Daoy (cell line): Measurements from ENCODE around the gene CES4A. TPM values are rescaled to one million over a fixed set of nuclear protein-coding genes. Genes with fewer than 3 reads are reported as not detected.
"Not testable (repeated sequence)": the region's sequence is repeated elsewhere in the genome, so short reads cannot be mapped to it uniquely, and the experiment has no call there.

Experiments used
- DNase-seq: peaks from one replicate; pipeline ENCODE4 v3.0.0-alpha.2; 2015; ENCODE audit warnings: low read depth
- total RNA-seq: library from RNA; depleted of rRNA; stranded (reverse); fragments of >200 nt; shearing (Covaris generic); gene quantifications from 2 replicates; pipeline ENCODE4 v1.2.3, GENCODE V29; 2014

Gene CES4A
- total RNA-seq, 1 experiment from 2014 or later: not detected

GRCh38 chr16:66991545-66992077 lies 3.2 kb downstream of the CES4A start:
- no peak for DNase-seq

- not testable (repeated sequence) for DNase-seq
Measured at GRCh38 chr16:66993558-66993957, 5.2 kb downstream of the CES4A start.

GRCh38 chr16:66996324-66996982 lies 8.1 kb downstream of the CES4A start:
- DNase-seq: no peak

- no peak for DNase-seq
Measured at GRCh38 chr16:66996983-66997358, 8.6 kb downstream of the CES4A start.

- no peak for DNase-seq
Measured at GRCh38 chr16:67000384-67001351, 12.3 kb downstream of the CES4A start.

GRCh38 chr16:67001726-67002125 lies 13.3 kb downstream of the CES4A start:
- DNase-seq: no peak

- DNase-seq: no peak
Measured at GRCh38 chr16:67006930-67007658, 18.7 kb downstream of the CES4A start.

GRCh38 chr16:67009158-67009557 lies 20.8 kb downstream of the CES4A start:
- no peak for DNase-seq

- DNase-seq: no peak
Measured at GRCh38 chr16:67011274-67011673, 22.9 kb downstream of the CES4A start.

GRCh38 chr16:67013233-67013822 lies 24.9 kb downstream of the CES4A start:
- DNase-seq: no peak

- peak; percentile 71 for DNase-seq
Measured at GRCh38 chr16:67013823-67014633, 25.6 kb downstream of the CES4A start.

GRCh38 chr16:67014634-67015312 lies 26.4 kb downstream of the CES4A start:
- no peak for DNase-seq

- no peak for DNase-seq
Measured at GRCh38 chr16:67015313-67015731, 26.9 kb downstream of the CES4A start.

GRCh38 chr16:67016143-67016542 lies 27.8 kb downstream of the CES4A start:
- no peak for DNase-seq

- DNase-seq: no peak
Measured at GRCh38 chr16:67016681-67017420, 28.5 kb downstream of the CES4A start.

- no peak for DNase-seq
Measured at GRCh38 chr16:67017421-67017750, 29.0 kb downstream of the CES4A start.

GRCh38 chr16:67017810-67018488 lies 29.6 kb downstream of the CES4A start:
- DNase-seq: peak; percentile 90

GRCh38 chr16:67019171-67019570 lies 30.8 kb downstream of the CES4A start:
- DNase-seq: no peak

GRCh38 chr16:67021321-67021720 lies 32.9 kb downstream of the CES4A start:
- DNase-seq: no peak
